Right lobe of liver (tissue), 6 donors: Measurements from ENCODE around the gene TTLL3. TPM values are rescaled to one million over a fixed set of nuclear protein-coding genes. Genes with fewer than 3 reads are reported as not detected.

ENCODE experiments used
- ATAC-seq, 4 donors: fragments of 200-7000 bp; cut with Tn5 transposase; one replicate each; pipeline ENCODE4 v1.9.1; 2020; ENCODE audit warnings: mild to moderate bottlenecking in 4 of 4, moderate library complexity in 4 of 4
- DNase-seq, 3 donors: peaks; one replicate each; pipeline ENCODE4 v3.0.0-alpha.2; 2020
- H3K27ac ChIP-seq, 3 donors: fragments of 200-600 bp; one replicate each; pipeline ENCODE4 v1.8.0; 2022
- H3K27me3 ChIP-seq, 2 donors: fragments of 200-600 bp; one replicate each; pipeline ENCODE4 v1.8.0; 2022
- H3K36me3 ChIP-seq, 4 donors: fragments of 200-600 bp; sonication (generic) in 1 of 4; one replicate each; pipeline versions ENCODE4 v1.5.1 to v1.8.0; 2017 to 2022; ENCODE audit warnings: control low read depth in 1 of 4
- H3K4me1 ChIP-seq, 4 donors: fragments of 200-600 bp; sonication (generic) in 1 of 4; one replicate each; pipeline versions ENCODE4 v1.5.1 to v1.8.0; 2017 to 2022; ENCODE audit warnings: control low read depth in 1 of 4
- H3K4me3 ChIP-seq, 3 donors: fragments of 200-600 bp; one replicate each; pipeline ENCODE4 v1.8.0; 2022
- H3K9me3 ChIP-seq, 4 donors: fragments of 200-600 bp; sonication (generic) in 1 of 4; one replicate each; pipeline versions ENCODE4 v1.5.1 to v1.8.0; 2017 to 2022; ENCODE audit warnings: control low read depth in 1 of 4
- POLR2A ChIP-seq: fragments of 450-650 bp; IDR thresholded peaks from one replicate; pipeline ENCODE4 v1.6.1; 2017; ENCODE audit warnings: antibody characterized with exemption, mild to moderate bottlenecking
- WGBS: methylation state at CpG from one replicate; pipeline ENCODE4 v1.1.6; 2018; ENCODE audit warnings: low coverage, low lambda C conversion rate; ENCODE audit not compliant: insufficient coverage; ENCODE audit errors: missing lambda C conversion rate; 5-methylcytosine and 5-hydroxymethylcytosine counted together
- intact Hi-C, 2 donors: fragments of 100-400 bp; cut with DNase I; formaldehyde crosslinking; loops; one replicate each; pipeline versions ENCODE4 v1.11.2 to v1.14.1; 2022
- total RNA-seq, 6 experiments: library from RNA; depleted of rRNA in 2 of 6; stranded (reverse); fragments of >200 nt in 2 of 6; fragmentation: NEBNext Ultra II Directional in 3 of 6; extraction: Animal tissue kit (Norgen Biotek cat#: 25700) in 3 of 6; gene quantifications; one replicate each; pipeline versions ENCODE4 v1.1.0 to v1.2.4, GENCODE V29; 2016 to 2023
- TF ChIP-seq, protein P1 (sequence below), 4 donors: fragments of 200-600 bp in 3 of 4; fragments of 450-650 bp in 1 of 4; IDR thresholded peaks; one replicate each; pipeline versions ENCODE4 v1.5.1 to v1.8.0; 2016 to 2022; ENCODE audit warnings: antibody characterized with exemption in 4 of 4, mild to moderate bottlenecking in 2 of 4
- donor health status: DM: no; HTN: yes; CAD: no.
- donor health status: DM: no; HTN: no; CAD: no.
- donor health status: DM: no; HTN: no; CAD: no.
- donor health status: DM: no; HTN: yes; CAD: no.
- donor health status: DM: no; HTN: yes; CAD: no.

The TTLL3 gene
- total RNA-seq, 6 experiments from 2014 or later = 4.5 to 11.0 (median 8.6) TPM

- peaks cover 0 to 26% (median 9%) of the 10 kb centered on the region in 4 donors for H3K36me3 ChIP-seq
- peak; percentile 94 to 95 (median 95) for DNase-seq
- peak; percentile 93 to 95 (median 94) for ATAC-seq
- peaks cover 0 to 14% (median 8%) of the 10 kb centered on the region in 4 donors for H3K4me1 ChIP-seq
- H3K9me3 ChIP-seq = no peaks in the 10 kb centered on the region
- no peaks in the 10 kb centered on the region for H3K27me3 ChIP-seq
- peak within 1 kb of the TSS; percentile 92 to 99 (median 99) for H3K27ac ChIP-seq
- WGBS = 0% methylated on average over 23 of the region's 65 CpGs
- H3K4me3 ChIP-seq = peak within 1 kb of the TSS; percentile 78 to 94 (median 84)
- intact Hi-C loops = no loop called here
- TF ChIP-seq POLR2A = peak; percentile 71
- TF ChIP-seq, protein P1, sequence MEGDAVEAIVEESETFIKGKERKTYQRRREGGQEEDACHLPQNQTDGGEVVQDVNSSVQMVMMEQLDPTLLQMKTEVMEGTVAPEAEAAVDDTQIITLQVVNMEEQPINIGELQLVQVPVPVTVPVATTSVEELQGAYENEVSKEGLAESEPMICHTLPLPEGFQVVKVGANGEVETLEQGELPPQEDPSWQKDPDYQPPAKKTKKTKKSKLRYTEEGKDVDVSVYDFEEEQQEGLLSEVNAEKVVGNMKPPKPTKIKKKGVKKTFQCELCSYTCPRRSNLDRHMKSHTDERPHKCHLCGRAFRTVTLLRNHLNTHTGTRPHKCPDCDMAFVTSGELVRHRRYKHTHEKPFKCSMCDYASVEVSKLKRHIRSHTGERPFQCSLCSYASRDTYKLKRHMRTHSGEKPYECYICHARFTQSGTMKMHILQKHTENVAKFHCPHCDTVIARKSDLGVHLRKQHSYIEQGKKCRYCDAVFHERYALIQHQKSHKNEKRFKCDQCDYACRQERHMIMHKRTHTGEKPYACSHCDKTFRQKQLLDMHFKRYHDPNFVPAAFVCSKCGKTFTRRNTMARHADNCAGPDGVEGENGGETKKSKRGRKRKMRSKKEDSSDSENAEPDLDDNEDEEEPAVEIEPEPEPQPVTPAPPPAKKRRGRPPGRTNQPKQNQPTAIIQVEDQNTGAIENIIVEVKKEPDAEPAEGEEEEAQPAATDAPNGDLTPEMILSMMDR (IDR thresholded peaks at IDR 0.05) = no peak
Observed at GRCh38 chr3:9792405-9793160, 17.5 kb upstream of the TTLL3 start, which contains the start of the genes ARPC4 and TADA3. Gene ARPC4 (plus strand): TSS chr3:9793082. CDS start chr3:9793122, 40 bp downstream. Gene TADA3 (minus strand): TSS chr3:9792473. CDS start chr3:9791466, 1,007 bp downstream.

DNA sequence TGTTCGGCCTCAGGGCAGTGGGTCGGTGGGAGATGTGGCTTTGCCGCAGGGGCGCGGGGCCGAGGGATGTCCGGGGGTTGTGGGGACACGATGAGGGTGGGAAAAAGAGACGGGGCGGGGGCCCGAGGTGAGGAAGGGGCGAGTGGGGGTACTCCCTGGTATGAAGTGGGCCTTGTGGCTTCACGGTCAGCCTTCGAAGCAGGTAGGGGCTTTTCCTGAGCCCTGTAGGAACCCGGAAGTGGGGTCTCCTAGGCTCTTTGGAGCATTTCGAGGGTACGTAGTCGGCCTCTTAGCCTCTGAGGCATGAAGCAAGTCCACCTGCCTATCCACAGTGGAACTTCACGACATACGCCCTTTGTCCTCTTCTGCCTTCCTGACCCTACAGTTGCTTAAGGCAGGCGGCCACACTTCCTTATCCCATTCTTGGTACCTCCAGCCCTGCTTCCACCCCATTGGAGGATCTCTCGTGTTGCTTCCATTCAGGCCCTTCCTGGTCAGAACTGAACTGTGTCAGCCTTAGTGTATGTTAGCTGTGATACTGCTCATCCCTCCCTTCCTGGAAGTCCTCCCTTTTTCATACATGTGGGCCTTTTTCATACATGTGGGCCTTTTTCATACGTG is 16.8 kb upstream of the TTLL3 start:
- TF ChIP-seq POLR2A = no peak
- TF ChIP-seq, protein P1 (IDR thresholded peaks at IDR 0.05) = no peak
- Histone ChIP-seq H3K4me1 (peaks cover 0 to 14% (median 8%) of the 10 kb centered on the region in 4 donors), H3K36me3 (peaks cover 0 to 32% (median 13%) of the 10 kb centered on the region in 4 donors), H3K27ac (peak overlapping the region; percentile 92 to 99 (median 99)), H3K9me3 (no peaks in the 10 kb centered on the region), H3K27me3 (no peaks in the 10 kb centered on the region), H3K4me3 (peak overlapping the region; percentile 78 to 94 (median 84))
- DNase-seq = no peak
- peak; percentile 0 to 10 (median 7) for ATAC-seq
- under 1% methylated on average over 21 of the region's 23 CpGs for WGBS
- intact Hi-C loops = no loop called here

GRCh38 chr3:9794400-9794799 is 15.7 kb upstream of the TTLL3 start:
- ATAC-seq (no peak), DNase-seq (no peak)
- Histone ChIP-seq H3K4me3 (no peak overlapping the region), H3K27ac (no peak overlapping the region), H3K9me3 (no peaks in the 10 kb centered on the region), H3K36me3 (peaks cover 0 to 34% (median 21%) of the 10 kb centered on the region in 4 donors), H3K27me3 (no peaks in the 10 kb centered on the region), H3K4me1 (peaks cover 0 to 14% (median 8%) of the 10 kb centered on the region in 4 donors)
- no peak for TF ChIP-seq POLR2A
- TF ChIP-seq, protein P1 (IDR thresholded peaks at IDR 0.05) = no peak
- WGBS = 88% methylated on average over 7 of the region's 11 CpGs
- intact Hi-C loops = no loop called here

- no peak for DNase-seq
- peaks cover 0 to 14% (median 8%) of the 10 kb centered on the region in 4 donors for H3K4me1 ChIP-seq
- H3K36me3 ChIP-seq = peaks cover 5 to 34% (median 25%) of the 10 kb centered on the region in 4 donors
- no peaks in the 10 kb centered on the region for H3K9me3 ChIP-seq
- WGBS = 62% methylated on average over 4 of the region's 5 CpGs
- H3K4me3 ChIP-seq = no peak overlapping the region
- no peaks in the 10 kb centered on the region for H3K27me3 ChIP-seq
- no peak overlapping the region for H3K27ac ChIP-seq
- TF ChIP-seq POLR2A = no peak
- TF ChIP-seq, protein P1 (IDR thresholded peaks at IDR 0.05) = no peak
- ATAC-seq = no peak
- intact Hi-C loops = no loop called here
Observed at GRCh38 chr3:9795207-9795606, 14.9 kb upstream of the TTLL3 start.
